H9 (cell line): ENCODE results near the gene ZNF106. TPM values are rescaled to one million over a fixed set of nuclear protein-coding genes. Genes with fewer than 3 reads are reported as not detected.

Source experiments
- DNase-seq: peaks from one replicate; pipeline ENCODE4 v3.0.0-alpha.2; 2017
- H2AFZ ChIP-seq: one replicate; pipeline ENCODE4 v1.6.1; 2013; ENCODE audit warnings: mild to moderate bottlenecking, low read length, control low read depth, moderate library complexity
- H2AK5ac ChIP-seq: 2 replicates; pipeline ENCODE4 v1.6.1; 2013; ENCODE audit warnings: low read length, control low read depth, mixed read lengths; ENCODE audit not compliant: insufficient read length
- H2BK120ac ChIP-seq: one replicate; pipeline ENCODE4 v1.6.1; 2013; ENCODE audit warnings: low read depth, mild to moderate bottlenecking, low read length, control low read depth, inconsistent platforms; ENCODE audit not compliant: poor library complexity, severe bottlenecking
- H2BK12ac ChIP-seq: 2 replicates; pipeline ENCODE4 v1.6.1; 2013; ENCODE audit warnings: low read length, control low read depth, mixed read lengths, low read depth; ENCODE audit not compliant: insufficient read length
- H2BK15ac ChIP-seq: 2 replicates; pipeline ENCODE4 v1.6.1; 2013; ENCODE audit warnings: low read depth, low read length, control low read depth
- H2BK20ac ChIP-seq: one replicate; pipeline ENCODE4 v1.6.1; 2013; ENCODE audit warnings: low read depth, mild to moderate bottlenecking, low read length, control low read depth, inconsistent platforms; ENCODE audit not compliant: poor library complexity, severe bottlenecking
- H2BK5ac ChIP-seq: 2 replicates; pipeline ENCODE4 v1.6.1; 2013; ENCODE audit warnings: low read length, control low read depth, mixed read lengths; ENCODE audit not compliant: insufficient read length
- H3K14ac ChIP-seq: 2 replicates; pipeline ENCODE4 v1.6.1; 2013; ENCODE audit warnings: low read length, control low read depth; ENCODE audit not compliant: insufficient read depth
- H3K18ac ChIP-seq: 2 replicates; pipeline ENCODE4 v1.6.1; 2013; ENCODE audit warnings: low read depth, mild to moderate bottlenecking, mixed read lengths, low read length, control low read depth; ENCODE audit not compliant: insufficient read length
- H3K23ac ChIP-seq: 2 replicates; pipeline ENCODE4 v1.6.1; 2013; ENCODE audit warnings: low read length, control low read depth, mixed read lengths, low read depth; ENCODE audit not compliant: insufficient read length
- H3K23me2 ChIP-seq: 2 replicates; pipeline ENCODE4 v1.6.1; 2013; ENCODE audit warnings: low read depth, mild to moderate bottlenecking, mixed read lengths, low read length, control low read depth; ENCODE audit not compliant: insufficient read length, poor library complexity, severe bottlenecking
- H3K27ac ChIP-seq: 2 replicates; pipeline ENCODE4 v1.5.1; 2013; ENCODE audit warnings: low read length, control low read depth, mixed read lengths, low read depth; ENCODE audit not compliant: insufficient read length
- H3K27me3 ChIP-seq: 2 replicates; pipeline ENCODE4 v1.6.1; 2013; ENCODE audit warnings: low read length, control low read depth, inconsistent platforms; ENCODE audit not compliant: insufficient read depth
- H3K4ac ChIP-seq: 2 replicates; pipeline ENCODE4 v1.6.1; 2013; ENCODE audit warnings: low read depth, mild to moderate bottlenecking, control low read depth, inconsistent platforms, low read length, moderate library complexity
- H3K4me1 ChIP-seq: 2 replicates; pipeline ENCODE4 v1.6.1; 2013; ENCODE audit warnings: low read length, control low read depth, inconsistent platforms; ENCODE audit not compliant: insufficient read depth
- H3K4me2 ChIP-seq: 2 replicates; pipeline ENCODE4 v1.6.1; 2013; ENCODE audit warnings: low read length, control low read depth, mixed read lengths; ENCODE audit not compliant: insufficient read length, insufficient read depth
- H3K56ac ChIP-seq: 2 replicates; pipeline ENCODE4 v1.6.1; 2013; ENCODE audit warnings: low read depth, mild to moderate bottlenecking, mixed read lengths, low read length, control low read depth; ENCODE audit not compliant: insufficient read length
- H3K79me1 ChIP-seq: 2 replicates; pipeline ENCODE4 v1.6.1; 2013; ENCODE audit warnings: low read depth, mild to moderate bottlenecking, moderate library complexity, low read length, control low read depth, inconsistent platforms; ENCODE audit not compliant: insufficient read depth, poor library complexity, severe bottlenecking
- H3K79me2 ChIP-seq: 2 replicates; pipeline ENCODE4 v1.6.1; 2013; ENCODE audit warnings: low read length, control low read depth, inconsistent platforms; ENCODE audit not compliant: insufficient read depth
- H3K9ac ChIP-seq: 2 replicates; pipeline ENCODE4 v1.6.1; 2013; ENCODE audit warnings: low read length, control low read depth, mixed read lengths; ENCODE audit not compliant: insufficient read length; ENCODE audit errors: extremely low read depth
- H3K9me3 ChIP-seq: one replicate; pipeline ENCODE4 v1.6.1; 2013; ENCODE audit warnings: low read depth, low read length, inconsistent platforms; ENCODE audit not compliant: control insufficient read depth
- H3T11ph ChIP-seq: one replicate; pipeline ENCODE4 v1.6.1; 2013; ENCODE audit warnings: mild to moderate bottlenecking, low read length, control low read depth, inconsistent platforms
- H4K20me1 ChIP-seq: one replicate; pipeline ENCODE4 v1.6.1; 2013; ENCODE audit not compliant: control insufficient read depth, insufficient read length, insufficient read depth
- H4K5ac ChIP-seq: 2 replicates; pipeline ENCODE4 v1.6.1; 2013; ENCODE audit warnings: low read depth, mild to moderate bottlenecking, mixed read lengths, low read length, control low read depth; ENCODE audit not compliant: insufficient read length
- H4K8ac ChIP-seq: replicated peaks from 2 replicates; pipeline ENCODE4 v1.6.1; 2013; ENCODE audit warnings: low read length, control low read depth, mixed read lengths, low read depth; ENCODE audit not compliant: insufficient read length
- H4K91ac ChIP-seq: 2 replicates; pipeline ENCODE4 v1.6.1; 2013; ENCODE audit warnings: low read depth, mild to moderate bottlenecking, moderate library complexity, mixed read lengths, low read length, control low read depth; ENCODE audit not compliant: insufficient read length
- H3K27ac Mint-ChIP-seq, 3 experiments: 2 replicates in 2 of 3; 3 replicates in 1 of 3; pipeline ENCODE4 v1.8.0; 2020 to 2021; ENCODE audit warnings: mixed read lengths in 3 of 3, mild to moderate bottlenecking in 1 of 3, moderate library complexity in 1 of 3
- H3K27me3 Mint-ChIP-seq: 2 replicates; pipeline ENCODE4 v1.8.0; 2021; ENCODE audit warnings: low read depth, mild to moderate bottlenecking, moderate library complexity, mixed read lengths
- H3K36me3 Mint-ChIP-seq, 3 experiments: 2 replicates in 2 of 3; 3 replicates in 1 of 3; pipeline ENCODE4 v1.8.0; 2020 to 2021; ENCODE audit warnings: low read depth in 3 of 3, mixed read lengths in 3 of 3; ENCODE audit not compliant: insufficient read depth in 1 of 3
- H3K4me1 Mint-ChIP-seq, 2 experiments: 2 replicates each; pipeline ENCODE4 v1.8.0; 2020; ENCODE audit warnings: mixed read lengths in 2 of 2
- H3K4me3 Mint-ChIP-seq, 2 experiments: 2 replicates in 1 of 2; 3 replicates in 1 of 2; pipeline ENCODE4 v1.8.0; 2020 to 2021; ENCODE audit warnings: mild to moderate bottlenecking in 2 of 2, mixed read lengths in 2 of 2, moderate library complexity in 1 of 2
- H3K9me3 Mint-ChIP-seq, 2 experiments: 2 replicates in 1 of 2; 3 replicates in 1 of 2; pipeline ENCODE4 v1.8.0; 2020; ENCODE audit warnings: mild to moderate bottlenecking in 2 of 2, mixed read lengths in 2 of 2, moderate library complexity in 1 of 2
- CTCF ChIP-seq: fragments of 200-600 bp; sonication (generic); conservative IDR thresholded peaks from 3 replicates; pipeline ENCODE4 v1.8.0; 2021; ENCODE audit warnings: antibody characterized with exemption, mild to moderate bottlenecking
- WGBS: extraction: QIAGEN DNeasy Blood & Tissue Kit; methylation state at CpG from one replicate; pipeline ENCODE4 v1.1.7; 2013; ENCODE audit warnings: missing lambda C conversion rate, low lambda C conversion rate, mixed read lengths; ENCODE audit not compliant: insufficient read length; ENCODE audit errors: extremely low coverage; 5-methylcytosine and 5-hydroxymethylcytosine counted together
- total RNA-seq: library from RNA; stranded (reverse); gene quantifications from 2 replicates; pipeline ENCODE4 v1.2.1, GENCODE V29; 2021

ZNF106 gene
- total RNA-seq, 1 experiment from 2014 or later = 55.0 TPM

GRCh38 chr15:42378011-42378410 is 112.9 kb downstream of the ZNF106 start:
- Histone ChIP-seq H4K20me1 (no peaks in the 10 kb centered on the region), H3K4ac (no peak overlapping the region), H3K4me1 (no peaks in the 10 kb centered on the region), H3K18ac (no peak overlapping the region), H3K27me3 (no peaks in the 10 kb centered on the region), H4K91ac (no peak overlapping the region), H3K27ac (no peak overlapping the region), H3K79me2 (no peaks in the 10 kb centered on the region), H3K9ac (no peak overlapping the region), H3K14ac (no peak overlapping the region), H2BK15ac (no peak overlapping the region), H3K56ac (no peak overlapping the region), H2AK5ac (no peak overlapping the region), H3K23ac (no peak overlapping the region), H2AFZ (no peak overlapping the region), H2BK120ac (no peak overlapping the region), H3K23me2 (no peaks in the 10 kb centered on the region), H2BK20ac (no peak overlapping the region), H2BK12ac (no peak overlapping the region), H4K8ac (no peak overlapping the region), H3K9me3 (no peaks in the 10 kb centered on the region), H3K4me2 (no peak overlapping the region), H4K5ac (no peak overlapping the region), H3T11ph (no peak overlapping the region), H3K79me1 (no peaks in the 10 kb centered on the region), H2BK5ac (no peak overlapping the region)
- no CpG with 5 or more reads among the region's 8 CpGs for WGBS
- H3K4me3 Mint-ChIP-seq = no peak overlapping the region; a peak in 1 of 5 replicates
- peaks cover 24 to 27% of the 10 kb centered on the region in 2 experiments for H3K9me3 Mint-ChIP-seq
- DNase-seq = no peak
- no peaks in the 10 kb centered on the region for H3K4me1 Mint-ChIP-seq
- no peak overlapping the region for H3K27ac Mint-ChIP-seq
- peaks cover 4 to 18% (median 11%) of the 10 kb centered on the region in 3 experiments; a peak in 5 of 7 replicates for H3K36me3 Mint-ChIP-seq
- TF ChIP-seq CTCF = no peak
- peaks cover 28% of the 10 kb centered on the region for H3K27me3 Mint-ChIP-seq
